GM23338 (cell line): ENCODE results near the gene SARNP. TPM values are rescaled to one million over a fixed set of nuclear protein-coding genes. Genes with fewer than 3 reads are reported as not detected.

ENCODE experiments used
- JUNB ChIP-seq: IDR thresholded peaks from one replicate; pipeline ENCODE4 v1.6.1; 2016; ENCODE audit warnings: antibody characterized with exemption; ENCODE audit not compliant: unreplicated experiment
- REST ChIP-seq: IDR thresholded peaks from one replicate; pipeline ENCODE4 v1.6.1; 2018; ENCODE audit warnings: antibody characterized with exemption; ENCODE audit not compliant: unreplicated experiment
- ZNF331 ChIP-seq: fragments of 250-450 bp; sonication (Bioruptor Pico); IDR thresholded peaks from 2 replicates; pipeline ENCODE4 v1.5.0; 2020; ENCODE audit warnings: low read depth, mild to moderate bottlenecking, moderate library complexity
- ZNF462 ChIP-seq: fragments of 250-450 bp; sonication (Bioruptor Pico); IDR thresholded peaks from 2 replicates; pipeline ENCODE4 v1.5.0; 2020; ENCODE audit warnings: mild to moderate bottlenecking, moderate library complexity
- polyA plus RNA-seq: library from polyadenylated mRNA; unstranded; fragments of >200 nt; fragmentation: Nextera tagmentation; extraction: Ambion mirVana; gene quantifications from 2 replicates; pipeline ENCODE4 v1.2.1, GENCODE V29; 2016
- total RNA-seq: library from RNA; depleted of rRNA; stranded (reverse); fragments of >200 nt; shearing (Covaris generic); gene quantifications from 2 replicates; pipeline ENCODE4 v1.2.3, GENCODE V29; 2014
- TF ChIP-seq, protein P1 (sequence below): IDR thresholded peaks from 2 replicates; pipeline ENCODE4 v1.6.1; 2016; ENCODE audit warnings: antibody characterized with exemption

SARNP gene
- total and polyA plus RNA-seq, 2 experiments from 2014 or later = 96.0 to 313 TPM

- TF ChIP-seq ZNF462 (no peak), JUNB (no peak), REST (no peak), ZNF331 (CRISPR knock-in tag) (no peak)
- TF ChIP-seq, protein P1, sequence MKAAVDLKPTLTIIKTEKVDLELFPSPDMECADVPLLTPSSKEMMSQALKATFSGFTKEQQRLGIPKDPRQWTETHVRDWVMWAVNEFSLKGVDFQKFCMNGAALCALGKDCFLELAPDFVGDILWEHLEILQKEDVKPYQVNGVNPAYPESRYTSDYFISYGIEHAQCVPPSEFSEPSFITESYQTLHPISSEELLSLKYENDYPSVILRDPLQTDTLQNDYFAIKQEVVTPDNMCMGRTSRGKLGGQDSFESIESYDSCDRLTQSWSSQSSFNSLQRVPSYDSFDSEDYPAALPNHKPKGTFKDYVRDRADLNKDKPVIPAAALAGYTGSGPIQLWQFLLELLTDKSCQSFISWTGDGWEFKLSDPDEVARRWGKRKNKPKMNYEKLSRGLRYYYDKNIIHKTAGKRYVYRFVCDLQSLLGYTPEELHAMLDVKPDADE = no peak
Measured at GRCh38 chr12:55780685-55781084, 36.8 kb downstream of the SARNP start (continued).
